Panc1 (cell line): ENCODE results near the gene GDF15.

Experiments
- POLR2AphosphoS5 ChIP-seq: IDR thresholded peaks from 2 replicates; pipeline ENCODE4 v1.6.1; 2012; ENCODE audit warnings: mild to moderate bottlenecking, low read depth, low read length, moderate library complexity
- SIN3A ChIP-seq: IDR thresholded peaks from 2 replicates; pipeline ENCODE4 v1.6.1; 2012; ENCODE audit warnings: low read depth, mild to moderate bottlenecking, low read length, moderate library complexity, borderline replicate concordance; ENCODE audit not compliant: insufficient read depth
- TF ChIP-seq, protein P1 (sequence below): fragments of 450-650 bp; IDR thresholded peaks from 2 replicates; pipeline ENCODE4 v1.5.1; 2017; ENCODE audit warnings: mild to moderate bottlenecking

DNA sequence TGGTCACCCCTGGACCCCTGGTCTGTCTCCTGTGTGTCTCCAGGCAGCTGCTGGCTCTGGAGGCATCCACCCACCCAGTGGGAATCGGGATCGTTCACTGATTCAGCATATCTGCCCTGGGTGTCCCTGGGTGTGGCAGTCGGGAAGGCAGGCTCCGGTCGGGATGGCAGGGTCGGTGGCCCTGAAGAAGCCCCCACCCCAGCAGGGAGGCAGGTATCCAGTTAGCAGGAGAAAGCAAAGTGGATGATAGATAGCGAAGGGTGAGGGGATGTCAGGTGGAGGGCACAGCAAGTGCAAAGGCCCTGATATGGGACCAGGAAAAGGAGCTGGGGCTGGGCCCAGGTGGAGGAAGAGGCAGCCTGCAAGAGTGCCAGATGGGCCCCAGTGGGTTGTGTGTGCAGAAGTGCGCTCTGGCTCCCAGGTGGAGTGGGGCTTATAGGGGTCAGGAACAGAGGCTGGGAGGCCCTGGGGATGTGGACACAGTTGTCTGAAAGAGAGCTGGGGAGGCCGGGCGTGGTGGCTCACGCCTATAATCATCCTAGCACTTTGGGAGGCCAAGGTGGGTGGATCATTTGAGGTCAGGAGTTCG is 35.5 kb downstream of the GDF15 start:
- TF ChIP-seq POLR2AphosphoS5 (no peak), SIN3A (no peak)
- TF ChIP-seq, protein P1, sequence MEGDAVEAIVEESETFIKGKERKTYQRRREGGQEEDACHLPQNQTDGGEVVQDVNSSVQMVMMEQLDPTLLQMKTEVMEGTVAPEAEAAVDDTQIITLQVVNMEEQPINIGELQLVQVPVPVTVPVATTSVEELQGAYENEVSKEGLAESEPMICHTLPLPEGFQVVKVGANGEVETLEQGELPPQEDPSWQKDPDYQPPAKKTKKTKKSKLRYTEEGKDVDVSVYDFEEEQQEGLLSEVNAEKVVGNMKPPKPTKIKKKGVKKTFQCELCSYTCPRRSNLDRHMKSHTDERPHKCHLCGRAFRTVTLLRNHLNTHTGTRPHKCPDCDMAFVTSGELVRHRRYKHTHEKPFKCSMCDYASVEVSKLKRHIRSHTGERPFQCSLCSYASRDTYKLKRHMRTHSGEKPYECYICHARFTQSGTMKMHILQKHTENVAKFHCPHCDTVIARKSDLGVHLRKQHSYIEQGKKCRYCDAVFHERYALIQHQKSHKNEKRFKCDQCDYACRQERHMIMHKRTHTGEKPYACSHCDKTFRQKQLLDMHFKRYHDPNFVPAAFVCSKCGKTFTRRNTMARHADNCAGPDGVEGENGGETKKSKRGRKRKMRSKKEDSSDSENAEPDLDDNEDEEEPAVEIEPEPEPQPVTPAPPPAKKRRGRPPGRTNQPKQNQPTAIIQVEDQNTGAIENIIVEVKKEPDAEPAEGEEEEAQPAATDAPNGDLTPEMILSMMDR, result no peak
